Endothelial cell of umbilical vein (primary cell): ENCODE data around the gene ABAT. TPM values are rescaled to one million over a fixed set of nuclear protein-coding genes. Genes with fewer than 3 reads are reported as not detected.

Source experiments
- BruUV-seq: library from RNA; stranded (reverse); fragments of 400-500 nt; replicated peaks from 2 replicates; lab custom pipeline; 2021; lab: Mats Ljungman, UMichigan
- CTCF ChIA-PET: fragments of 300-600, 350-600 bp; sonication (Branson Sonifier 250); formaldehyde crosslinking; loops from one replicate; lab custom pipeline; 2021; ENCODE audit warnings: antibody characterized with exemption, inconsistent platforms; lab: Charles Lee
- POLR2A ChIA-PET: fragments of 300-600, 350-600 bp; sonication (Branson Sonifier 250); formaldehyde crosslinking; loops from one replicate; lab custom pipeline; 2021; ENCODE audit warnings: antibody characterized with exemption, inconsistent platforms; lab: Charles Lee
- DNase-seq: peaks from one replicate; pipeline ENCODE4 v3.0.0-alpha.2; 2011; ENCODE audit warnings: low read depth, low spot score
- FAIRE-seq: peaks from 2 replicates; lab custom pipeline; 2011; peaks lifted over from hg19 to GRCh38; lab: Jason Lieb, UNC
- H2AFZ ChIP-seq: 2 replicates; pipeline ENCODE4 v1.6.0; 2012; ENCODE audit warnings: low read depth, low read length, control low read depth, inconsistent platforms
- H3K27ac ChIP-seq: 2 replicates; pipeline ENCODE4 v1.5.1; 2011; ENCODE audit warnings: low read depth, mild to moderate bottlenecking, control low read depth, low read length, moderate library complexity; ENCODE audit not compliant: insufficient read depth
- H3K27me3 ChIP-seq, 2 experiments: 2 replicates each; pipeline versions ENCODE4 v1.6.0 to v1.6.1; 2011; ENCODE audit warnings: low read length in 2 of 2, mixed read lengths in 1 of 2; ENCODE audit not compliant: control insufficient read depth in 2 of 2, insufficient read depth in 2 of 2
- H3K36me3 ChIP-seq, 2 experiments: 2 replicates in 1 of 2; 3 replicates in 1 of 2; pipeline ENCODE4 v1.5.1; 2011; ENCODE audit warnings: low read length in 2 of 2, mild to moderate bottlenecking in 1 of 2, moderate library complexity in 1 of 2; ENCODE audit not compliant: control insufficient read depth in 2 of 2, insufficient read depth in 2 of 2; ENCODE audit errors: extremely low read depth in 1 of 2
- H3K4me1 ChIP-seq: 3 replicates; pipeline ENCODE4 v1.5.1; 2011; ENCODE audit warnings: mild to moderate bottlenecking, low read length; ENCODE audit not compliant: control insufficient read depth, insufficient read depth; ENCODE audit errors: extremely low read depth
- H3K4me2 ChIP-seq: 2 replicates; pipeline ENCODE4 v1.6.1; 2011; ENCODE audit warnings: low read length, control low read depth, mixed read lengths; ENCODE audit not compliant: insufficient read depth
- H3K4me3 ChIP-seq, 3 experiments: fragments of 200-600 bp in 1 of 3; sonication (generic), shearing (Covaris generic) in 1 of 3; replicated peaks in 1 of 3; 2 replicates each; pipeline ENCODE4 v1.5.1; 2011 to 2016; ENCODE audit warnings: control low read depth in 3 of 3, low read length in 3 of 3, mild to moderate bottlenecking in 2 of 3, inconsistent platforms in 1 of 3, low read depth in 1 of 3, moderate library complexity in 1 of 3; ENCODE audit not compliant: insufficient read depth in 1 of 3
- H3K79me2 ChIP-seq: 2 replicates; pipeline ENCODE4 v1.6.0; 2012; ENCODE audit warnings: low read length, inconsistent platforms; ENCODE audit not compliant: control insufficient read depth, insufficient read depth
- H3K9ac ChIP-seq: replicated peaks from 2 replicates; pipeline ENCODE3; 2011; ENCODE audit warnings: low read length, control low read depth; ENCODE audit not compliant: insufficient read depth; ENCODE audit errors: extremely low read depth
- H3K9me1 ChIP-seq: replicated peaks from 3 replicates; pipeline ENCODE4 v1.6.0; 2011; ENCODE audit warnings: mild to moderate bottlenecking, low read length; ENCODE audit not compliant: control insufficient read depth, insufficient read depth; ENCODE audit errors: extremely low read depth
- H3K9me3 ChIP-seq: replicated peaks from 2 replicates; pipeline ENCODE4 v1.5.1; 2012; ENCODE audit warnings: low read length, inconsistent platforms; ENCODE audit not compliant: control insufficient read depth, insufficient read depth
- H4K20me1 ChIP-seq: replicated peaks from 2 replicates; pipeline ENCODE3; 2011; ENCODE audit warnings: mild to moderate bottlenecking, low read length; ENCODE audit not compliant: control insufficient read depth, insufficient read depth; ENCODE audit errors: extremely low read depth
- EZH2 ChIP-seq: IDR thresholded peaks from 2 replicates; pipeline ENCODE4 v1.6.1; 2012; ENCODE audit warnings: borderline replicate concordance, low read depth, mild to moderate bottlenecking, moderate library complexity, low read length, inconsistent platforms; ENCODE audit not compliant: severe bottlenecking
- FOS ChIP-seq: IDR thresholded peaks from 2 replicates; pipeline ENCODE4 v1.6.1; 2011; ENCODE audit warnings: mild to moderate bottlenecking, low read length, moderate library complexity, borderline replicate concordance; ENCODE audit not compliant: insufficient read depth
- GATA2 ChIP-seq: IDR thresholded peaks from 2 replicates; pipeline ENCODE4 v1.7.0; 2011; ENCODE audit warnings: low read depth, mild to moderate bottlenecking, moderate library complexity, mixed read lengths, low read length; ENCODE audit not compliant: insufficient read length, insufficient read depth
- JUN ChIP-seq: IDR thresholded peaks from 2 replicates; pipeline ENCODE4 v1.6.1; 2011; ENCODE audit warnings: borderline replicate concordance, low read depth; ENCODE audit not compliant: insufficient read length, insufficient read depth
- MYC ChIP-seq: IDR thresholded peaks from one replicate; pipeline ENCODE4 v1.6.1; 2011; ENCODE audit warnings: mild to moderate bottlenecking, low read depth, low read length
- POLR2A ChIP-seq: IDR thresholded peaks from 2 replicates; pipeline ENCODE4 v1.6.1; 2012; ENCODE audit warnings: low read depth, mild to moderate bottlenecking, control low read depth, low read length
- POLR2AphosphoS5 ChIP-seq: IDR thresholded peaks from 2 replicates; pipeline ENCODE4 v1.6.1; 2012; ENCODE audit warnings: low read depth, mild to moderate bottlenecking, control low read depth, low read length, moderate library complexity; ENCODE audit not compliant: insufficient read depth
- dilution Hi-C: fragments of 300-500 bp; cut with MboI; formaldehyde crosslinking; loops from one replicate; pipeline ENCODE4 v1.15.0; 2019; ENCODE audit warnings: low sequenced_read_pairs; ENCODE audit not compliant: extremely low pct_ligation_motif_present
- intact Hi-C: fragments of 100-400 bp; cut with micrococcal nuclease; formaldehyde crosslinking; loops from one replicate; pipeline ENCODE4 v1.10.0; 2022
- polyA plus RNA-seq, 4 experiments: library from polyadenylated mRNA; depleted of rRNA in 3 of 4; stranded (reverse) in 3 of 4; unstranded in 1 of 4; fragments of >200 nt; gene quantifications; 2 replicates each; pipeline versions ENCODE4 v1.2.1 to v1.2.3, GENCODE V29; 2011 to 2012; ENCODE audit warnings: missing spikeins in 1 of 4
- total RNA-seq: library from RNA; stranded (reverse); gene quantifications from 2 replicates; pipeline ENCODE4 v1.2.3, GENCODE V29; 2021
- TF ChIP-seq, protein P1 (sequence below): IDR thresholded peaks from 2 replicates; pipeline ENCODE4 v1.6.1; 2011; ENCODE audit not compliant: insufficient read depth, insufficient read length
- TF ChIP-seq, protein P2 (sequence below), 2 donors: IDR thresholded peaks; 1 replicate in 1 of 2; 2 replicates in 1 of 2; pipeline ENCODE4 v1.5.1; 2011; ENCODE audit warnings: low read length in 2 of 2, mild to moderate bottlenecking in 2 of 2, moderate library complexity in 2 of 2, control low read depth in 1 of 2, inconsistent platforms in 1 of 2, low read depth in 1 of 2; ENCODE audit not compliant: insufficient read depth in 1 of 2; ENCODE audit errors: extremely low read depth in 1 of 2

The ABAT gene
- total and polyA plus RNA-seq, 2 donors (not counting 3 experiments of a cell fraction or from before 2014, with no cell fraction given), result 1.3 to 1.4 TPM

DNA sequence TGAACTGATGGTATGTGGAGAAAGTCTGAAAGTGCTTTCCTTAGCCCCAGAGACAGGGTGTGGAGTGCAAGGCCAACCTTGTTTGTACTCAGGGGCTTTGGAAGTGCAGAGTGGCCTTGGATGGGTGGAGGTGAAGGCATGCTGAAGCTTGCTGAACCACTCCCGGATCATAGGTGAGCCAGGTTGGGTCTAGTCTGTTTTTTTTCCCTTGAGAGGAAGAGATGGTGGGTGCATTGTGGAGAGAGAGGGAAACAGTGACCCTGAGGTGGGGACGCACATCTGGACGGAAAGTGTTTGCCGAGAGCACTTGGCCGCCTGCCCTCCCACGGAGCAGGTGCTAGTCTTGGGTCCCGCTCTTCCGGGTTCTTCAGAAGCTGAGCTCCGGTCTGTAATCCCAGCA lies 12.5 kb downstream of the ABAT start:
- intact Hi-C loops (no loop called here), dilution Hi-C loops (no loop called here)
- Histone ChIP-seq H3K9ac (no peak overlapping the region), H3K4me1 (no peaks in the 10 kb centered on the region), H3K79me2 (no peaks in the 10 kb centered on the region), H3K4me3 (no peak overlapping the region), H4K20me1 (no peaks in the 10 kb centered on the region), H3K9me3 (peaks cover 3% of the 10 kb centered on the region), H3K4me2 (no peak overlapping the region), H3K9me1 (no peaks in the 10 kb centered on the region), H3K36me3 (no peaks in the 10 kb centered on the region), H3K27me3 (no peaks in the 10 kb centered on the region), H2AFZ (no peak overlapping the region), H3K27ac (no peak overlapping the region)
- DNase-seq, result no peak
- TF ChIP-seq, protein P1, sequence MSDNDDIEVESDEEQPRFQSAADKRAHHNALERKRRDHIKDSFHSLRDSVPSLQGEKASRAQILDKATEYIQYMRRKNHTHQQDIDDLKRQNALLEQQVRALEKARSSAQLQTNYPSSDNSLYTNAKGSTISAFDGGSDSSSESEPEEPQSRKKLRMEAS, result no peak
- TF ChIP-seq POLR2AphosphoS5, result no peak
- no peak for TF ChIP-seq EZH2
- no peak for TF ChIP-seq MYC
- TF ChIP-seq, protein P2, sequence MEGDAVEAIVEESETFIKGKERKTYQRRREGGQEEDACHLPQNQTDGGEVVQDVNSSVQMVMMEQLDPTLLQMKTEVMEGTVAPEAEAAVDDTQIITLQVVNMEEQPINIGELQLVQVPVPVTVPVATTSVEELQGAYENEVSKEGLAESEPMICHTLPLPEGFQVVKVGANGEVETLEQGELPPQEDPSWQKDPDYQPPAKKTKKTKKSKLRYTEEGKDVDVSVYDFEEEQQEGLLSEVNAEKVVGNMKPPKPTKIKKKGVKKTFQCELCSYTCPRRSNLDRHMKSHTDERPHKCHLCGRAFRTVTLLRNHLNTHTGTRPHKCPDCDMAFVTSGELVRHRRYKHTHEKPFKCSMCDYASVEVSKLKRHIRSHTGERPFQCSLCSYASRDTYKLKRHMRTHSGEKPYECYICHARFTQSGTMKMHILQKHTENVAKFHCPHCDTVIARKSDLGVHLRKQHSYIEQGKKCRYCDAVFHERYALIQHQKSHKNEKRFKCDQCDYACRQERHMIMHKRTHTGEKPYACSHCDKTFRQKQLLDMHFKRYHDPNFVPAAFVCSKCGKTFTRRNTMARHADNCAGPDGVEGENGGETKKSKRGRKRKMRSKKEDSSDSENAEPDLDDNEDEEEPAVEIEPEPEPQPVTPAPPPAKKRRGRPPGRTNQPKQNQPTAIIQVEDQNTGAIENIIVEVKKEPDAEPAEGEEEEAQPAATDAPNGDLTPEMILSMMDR (IDR thresholded peaks at IDR 0.05; ENCODE audit: extremely low read depth in 1 of 2, insufficient read depth in 1 of 2, low read depth in 1 of 2, low read length in 2 of 2), result no peak
- no peak for TF ChIP-seq POLR2A
- TF ChIP-seq FOS, result no peak
- TF ChIP-seq GATA2, result no peak
- no peak for TF ChIP-seq JUN
- CTCF ChIA-PET, result no interaction called here
- no peak for FAIRE-seq
- no TSS peak for BruUV-seq
- POLR2A ChIA-PET, result no interaction called here
